ENCODE data around the gene COL16A1. TPM values are rescaled to one million over a fixed set of nuclear protein-coding genes. Genes with fewer than 3 reads are reported as not detected.

Gene COL16A1
- total and polyA plus RNA-seq, 4 donors, result 0.43 to 3.8 (median 2.3) TPM

DNA sequence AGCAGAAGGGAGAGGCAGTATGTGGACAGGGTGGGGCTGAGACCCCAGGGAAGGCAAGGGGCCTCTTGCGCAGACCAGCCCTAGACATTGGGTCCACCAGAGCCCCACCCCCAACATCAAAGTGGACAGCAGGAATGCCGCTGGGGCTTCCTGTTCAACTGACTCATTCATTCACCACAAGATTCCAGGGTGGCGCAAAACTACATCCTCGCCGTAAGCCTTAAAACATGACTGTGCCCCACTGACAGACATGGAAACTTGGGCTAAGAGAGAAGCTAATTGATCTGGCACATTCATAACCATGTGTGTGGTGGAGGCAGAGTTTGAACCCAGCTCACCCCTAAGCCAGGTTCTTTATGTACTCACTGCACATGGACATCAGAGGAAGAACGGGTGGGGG, 14.0 kb downstream of the COL16A1 start:
- H3K9me3 ChIP-seq (ENCODE audit: control insufficient read depth in 4 of 4, low read length in 3 of 4), result no peaks in the 10 kb centered on the region
- no peak overlapping the region for H3K9ac ChIP-seq (ENCODE audit: low read depth in 1 of 2, low read length in 2 of 2)
- no peak overlapping the region for H3K4me3 ChIP-seq (ENCODE audit: low read depth in 1 of 3, low read length in 3 of 3)
- TF ChIP-seq MAX (IDR thresholded peaks at IDR 0.05) (no peak), CTCF (IDR thresholded peaks at IDR 0.05; ENCODE audit: low read depth, low read length, missing input control) (no peak), RAD21 (IDR thresholded peaks at IDR 0.05) (no peak), TAF1 (conservative IDR thresholded peaks at IDR 0.05) (no peak), RXRA (IDR thresholded peaks at IDR 0.05) (no peak), HNF4G (IDR thresholded peaks at IDR 0.05) (no peak), EGR1 (IDR thresholded peaks at IDR 0.05; ENCODE audit: low read depth in 2 of 2) (no peak)
- H3K27me3 ChIP-seq (ENCODE audit: control insufficient read depth in 4 of 4, insufficient read depth in 4 of 4, low read length in 3 of 4), result no peaks in the 10 kb centered on the region
- no peaks in the 10 kb centered on the region for H3K4me1 ChIP-seq (ENCODE audit: control insufficient read depth in 4 of 4, insufficient read depth in 4 of 4, low read length in 3 of 4)
- DNase-seq (ENCODE audit: low spot score), result no peak
- no peaks in the 10 kb centered on the region for H3K36me3 ChIP-seq (ENCODE audit: control insufficient read depth in 4 of 4, insufficient read depth in 3 of 4, low read depth in 1 of 4, low read length in 3 of 4)
- 87% methylated on average over 6 of the region's 6 CpGs for WGBS
- H3K27ac ChIP-seq (ENCODE audit: low read depth in 1 of 2, low read length in 2 of 2), result no peak overlapping the region

DNA sequence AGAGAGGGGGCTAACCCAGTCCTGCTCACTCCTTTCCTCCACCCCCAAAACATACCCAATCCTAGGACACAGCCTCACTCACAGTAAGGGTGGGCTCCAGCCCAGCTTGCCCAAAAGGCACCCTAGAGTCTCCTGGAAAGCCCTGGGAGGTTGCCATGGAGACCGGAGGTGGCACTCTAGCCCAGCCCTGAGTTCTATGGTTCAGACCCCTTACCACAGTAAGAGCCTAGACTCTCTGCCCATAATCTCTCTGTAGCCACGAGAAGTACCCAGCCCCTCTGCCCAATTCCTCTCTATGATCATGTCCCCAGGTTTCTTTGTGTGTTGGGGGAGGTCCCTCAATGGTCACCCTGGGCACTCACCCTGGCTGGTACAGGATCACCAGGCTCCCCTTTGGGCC, 14.4 kb downstream of the COL16A1 start:
- Histone ChIP-seq H3K4me1 (ENCODE audit: control insufficient read depth in 4 of 4, insufficient read depth in 4 of 4, low read length in 3 of 4) (no peaks in the 10 kb centered on the region), H3K27me3 (ENCODE audit: control insufficient read depth in 4 of 4, insufficient read depth in 4 of 4, low read length in 3 of 4) (no peaks in the 10 kb centered on the region), H3K9me3 (ENCODE audit: control insufficient read depth in 4 of 4, low read length in 3 of 4) (no peaks in the 10 kb centered on the region), H3K27ac (ENCODE audit: low read depth in 1 of 2, low read length in 2 of 2) (no peak overlapping the region), H3K4me3 (ENCODE audit: low read depth in 1 of 3, low read length in 3 of 3) (no peak overlapping the region), H3K36me3 (ENCODE audit: control insufficient read depth in 4 of 4, insufficient read depth in 3 of 4, low read depth in 1 of 4, low read length in 3 of 4) (no peaks in the 10 kb centered on the region), H3K9ac (ENCODE audit: low read depth in 1 of 2, low read length in 2 of 2) (no peak overlapping the region)
- TF ChIP-seq RAD21 (IDR thresholded peaks at IDR 0.05) (no peak), CTCF (IDR thresholded peaks at IDR 0.05; ENCODE audit: low read depth, low read length, missing input control) (no peak), FOXA2 (IDR thresholded peaks at IDR 0.05) (no peak), YY1 (IDR thresholded peaks at IDR 0.05) (no peak), HNF4A (conservative IDR thresholded peaks at IDR 0.05) (no peak), FOXA1 (IDR thresholded peaks at IDR 0.05) (no peak), NR2F2 (IDR thresholded peaks at IDR 0.05) (no peak)
- TF ChIP-seq, protein P1, sequence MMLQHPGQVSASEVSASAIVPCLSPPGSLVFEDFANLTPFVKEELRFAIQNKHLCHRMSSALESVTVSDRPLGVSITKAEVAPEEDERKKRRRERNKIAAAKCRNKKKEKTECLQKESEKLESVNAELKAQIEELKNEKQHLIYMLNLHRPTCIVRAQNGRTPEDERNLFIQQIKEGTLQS (IDR thresholded peaks at IDR 0.05), result no peak
- DNase-seq (ENCODE audit: low spot score), result no peak
- 75% methylated on average over 2 of the region's 2 CpGs for WGBS

DNA sequence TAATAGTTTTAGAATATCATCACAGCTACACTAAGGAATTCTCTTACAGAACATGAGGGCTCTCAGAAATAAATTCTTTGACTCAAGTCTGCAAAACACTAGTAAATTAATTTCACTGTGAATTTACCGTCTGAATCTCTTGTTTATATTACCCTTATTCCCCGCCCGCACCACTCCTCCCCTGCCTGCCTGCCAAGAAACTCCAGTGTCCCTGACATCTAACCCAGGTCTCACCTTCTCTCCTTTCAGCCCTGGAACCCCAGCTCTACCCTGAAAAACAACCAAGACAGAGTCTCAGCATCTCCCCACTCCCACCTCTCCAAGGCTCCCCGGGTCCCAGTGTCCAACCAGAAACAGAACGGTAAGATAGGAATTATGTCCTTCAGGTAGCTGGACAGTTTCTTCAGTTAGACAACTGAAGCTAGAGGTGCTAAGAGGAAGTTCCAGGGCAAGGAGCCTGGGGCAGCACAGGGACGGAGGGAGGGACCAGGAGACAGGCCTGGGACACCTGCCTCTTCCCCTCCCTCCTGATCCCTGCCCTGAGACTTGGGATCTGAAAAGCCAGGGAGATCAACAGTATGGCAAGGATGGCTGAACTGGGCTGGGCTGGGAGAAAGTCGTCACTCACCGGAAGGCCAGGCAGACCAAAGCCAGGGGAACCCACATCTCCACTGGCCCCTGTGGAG, 15.4 kb downstream of the COL16A1 start:
- no peaks in the 10 kb centered on the region for H3K4me1 ChIP-seq (ENCODE audit: control insufficient read depth in 4 of 4, insufficient read depth in 4 of 4, low read length in 3 of 4)
- no peaks in the 10 kb centered on the region for H3K27me3 ChIP-seq (ENCODE audit: control insufficient read depth in 4 of 4, insufficient read depth in 4 of 4, low read length in 3 of 4)
- DNase-seq (ENCODE audit: low spot score), result no peak
- H3K4me3 ChIP-seq (ENCODE audit: low read depth in 1 of 3, low read length in 3 of 3), result no peak overlapping the region
- no peaks in the 10 kb centered on the region for H3K9me3 ChIP-seq (ENCODE audit: control insufficient read depth in 4 of 4, low read length in 3 of 4)
- no peak overlapping the region for H3K9ac ChIP-seq (ENCODE audit: low read depth in 1 of 2, low read length in 2 of 2)
- H3K27ac ChIP-seq (ENCODE audit: low read depth in 1 of 2, low read length in 2 of 2), result no peak overlapping the region
- 70% methylated on average over 8 of the region's 8 CpGs for WGBS
- H3K36me3 ChIP-seq (ENCODE audit: control insufficient read depth in 4 of 4, insufficient read depth in 3 of 4, low read depth in 1 of 4, low read length in 3 of 4), result no peaks in the 10 kb centered on the region
- TF ChIP-seq RXRA (IDR thresholded peaks at IDR 0.05) (no peak), GABPA (IDR thresholded peaks at IDR 0.05 in 1 of 2, conservative IDR thresholded peaks at IDR 0.05 in 1 of 2) (no peak), YY1 (IDR thresholded peaks at IDR 0.05) (no peak), RAD21 (IDR thresholded peaks at IDR 0.05) (no peak), SP1 (IDR thresholded peaks at IDR 0.05) (no peak), HNF4A (conservative IDR thresholded peaks at IDR 0.05) (no peak), CTCF (IDR thresholded peaks at IDR 0.05; ENCODE audit: low read depth, low read length, missing input control) (no peak), EGR1 (IDR thresholded peaks at IDR 0.05; ENCODE audit: low read depth in 2 of 2) (no peak)
- TF ChIP-seq, protein P1 (IDR thresholded peaks at IDR 0.05), result no peak

All from liver (tissue), 9 donors.